COLO668 (cell line): ENCODE measurements around the gene ZNF236.
"Not testable (repeated sequence)": the region's sequence is repeated elsewhere in the genome, so short reads cannot be mapped to it uniquely, and the experiment has no call there.

ENCODE experiments used
- DNase-seq: peaks from one replicate; lab custom pipeline; 2025; ENCODE audit not compliant: unreplicated experiment; lab: John Stamatoyannopoulos, UW

Gene ZNF236

GRCh38 chr18:76822506-76823160, at the start of gene ZNF236:
TSS of gene ZNF236 (plus strand) at chr18:76822557. CDS start at chr18:76822608, 51 bp downstream.
- DNase-seq: peak; percentile 93

- no peak for DNase-seq
These were observed 49.7 kb upstream of the ZNF236 start for GRCh38 chr18:76772665-76773064.

GRCh38 chr18:76777036-76777435, 45.3 kb upstream of the ZNF236 start:
- DNase-seq: not testable (repeated sequence)

GRCh38 chr18:76783786-76784484, 38.4 kb upstream of the ZNF236 start:
- no peak for DNase-seq

- no peak for DNase-seq
These were observed 36.5 kb upstream of the ZNF236 start for GRCh38 chr18:76785872-76786271.

- DNase-seq: no peak
These were observed 33.6 kb upstream of the ZNF236 start for GRCh38 chr18:76788571-76789317.

GRCh38 chr18:76791106-76791505, 31.3 kb upstream of the ZNF236 start:
- DNase-seq: no peak

- no peak for DNase-seq
These were observed 30.7 kb upstream of the ZNF236 start for GRCh38 chr18:76791642-76792041.

GRCh38 chr18:76794326-76794725, 28.0 kb upstream of the ZNF236 start:
- DNase-seq: no peak

GRCh38 chr18:76801567-76802505, 20.5 kb upstream of the ZNF236 start:
- DNase-seq: peak; percentile 75

- DNase-seq: no peak
These were observed 18.9 kb upstream of the ZNF236 start for GRCh38 chr18:76803413-76803812.

GRCh38 chr18:76803814-76804213, 18.5 kb upstream of the ZNF236 start:
- DNase-seq: peak; percentile 68

- DNase-seq: no peak
These were observed 17.1 kb upstream of the ZNF236 start for GRCh38 chr18:76805221-76805620.

GRCh38 chr18:76806301-76806700, 16.1 kb upstream of the ZNF236 start:
- no peak for DNase-seq

- DNase-seq: no peak
These were observed 13.8 kb upstream of the ZNF236 start for GRCh38 chr18:76808561-76808960.

- DNase-seq: not testable (repeated sequence)
These were observed 10.8 kb upstream of the ZNF236 start for GRCh38 chr18:76811530-76811929.

GRCh38 chr18:76814256-76814655, 8.1 kb upstream of the ZNF236 start:
- no peak for DNase-seq

- DNase-seq: no peak
These were observed 6.2 kb upstream of the ZNF236 start for GRCh38 chr18:76816127-76816526.

- DNase-seq: no peak
These were observed 4.3 kb upstream of the ZNF236 start for GRCh38 chr18:76817888-76818611.
